Astrocyte (in vitro differentiated cells and primary cell): ENCODE results near the gene PEX14.

Experiments
- EZH2 ChIP-seq: IDR thresholded peaks from 2 replicates; pipeline ENCODE4 v1.6.1; 2012; ENCODE audit warnings: mild to moderate bottlenecking, low read length, inconsistent platforms; ENCODE audit not compliant: insufficient read depth
- TF ChIP-seq, protein P1 (sequence below): IDR thresholded peaks from 2 replicates; pipeline ENCODE4 v1.5.1; 2011; ENCODE audit warnings: low read depth, mild to moderate bottlenecking, inconsistent platforms, low read length, moderate library complexity; ENCODE audit not compliant: insufficient read depth

DNA sequence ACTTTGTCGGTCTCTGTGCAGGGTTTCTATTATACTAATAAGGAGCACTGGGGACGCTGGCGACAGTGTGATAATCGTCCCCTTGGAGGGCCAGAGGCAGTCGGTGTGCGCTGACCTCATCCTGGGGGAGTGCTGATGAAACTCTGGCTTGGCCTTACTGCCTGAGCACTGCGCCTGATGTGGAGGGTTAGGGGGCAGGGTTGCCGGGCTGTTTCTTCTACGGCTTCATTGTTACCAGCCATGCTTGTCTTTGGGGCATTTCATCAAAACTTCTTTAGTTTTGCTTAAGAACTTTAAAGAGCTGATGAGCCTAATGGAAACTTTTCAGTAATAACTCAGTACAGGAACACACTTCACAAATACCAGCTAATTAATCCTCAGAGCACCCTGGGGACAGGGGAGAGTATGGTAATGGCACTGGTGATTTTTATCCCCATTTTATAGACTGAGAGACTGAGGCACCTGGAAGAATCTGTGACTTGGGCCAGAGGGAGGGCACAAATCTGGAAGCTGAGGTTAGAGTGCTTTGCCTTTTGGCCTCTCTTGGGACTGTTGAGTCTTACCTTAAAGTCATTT is 81.8 kb downstream of the PEX14 start:
- TF ChIP-seq, protein P1, sequence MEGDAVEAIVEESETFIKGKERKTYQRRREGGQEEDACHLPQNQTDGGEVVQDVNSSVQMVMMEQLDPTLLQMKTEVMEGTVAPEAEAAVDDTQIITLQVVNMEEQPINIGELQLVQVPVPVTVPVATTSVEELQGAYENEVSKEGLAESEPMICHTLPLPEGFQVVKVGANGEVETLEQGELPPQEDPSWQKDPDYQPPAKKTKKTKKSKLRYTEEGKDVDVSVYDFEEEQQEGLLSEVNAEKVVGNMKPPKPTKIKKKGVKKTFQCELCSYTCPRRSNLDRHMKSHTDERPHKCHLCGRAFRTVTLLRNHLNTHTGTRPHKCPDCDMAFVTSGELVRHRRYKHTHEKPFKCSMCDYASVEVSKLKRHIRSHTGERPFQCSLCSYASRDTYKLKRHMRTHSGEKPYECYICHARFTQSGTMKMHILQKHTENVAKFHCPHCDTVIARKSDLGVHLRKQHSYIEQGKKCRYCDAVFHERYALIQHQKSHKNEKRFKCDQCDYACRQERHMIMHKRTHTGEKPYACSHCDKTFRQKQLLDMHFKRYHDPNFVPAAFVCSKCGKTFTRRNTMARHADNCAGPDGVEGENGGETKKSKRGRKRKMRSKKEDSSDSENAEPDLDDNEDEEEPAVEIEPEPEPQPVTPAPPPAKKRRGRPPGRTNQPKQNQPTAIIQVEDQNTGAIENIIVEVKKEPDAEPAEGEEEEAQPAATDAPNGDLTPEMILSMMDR: no peak
- no peak for TF ChIP-seq EZH2
